GM21390 (cell line): ENCODE measurements around the gene KMT2C.

ENCODE experiments used
- ATAC-seq: cut with Tn5 transposase; IDR thresholded peaks from one replicate; pipeline ENCODE4 v1.9.1; 2021; ENCODE audit not compliant: unreplicated experiment

The KMT2C gene

GRCh38 chr7:152148706-152149105 lies 287.1 kb downstream of the KMT2C start:
- no peak for ATAC-seq

GRCh38 chr7:152145853-152146466 lies 289.8 kb downstream of the KMT2C start:
- no peak for ATAC-seq

- no peak for ATAC-seq
Measured at GRCh38 chr7:152144557-152145245, 291.1 kb downstream of the KMT2C start.

DNA sequence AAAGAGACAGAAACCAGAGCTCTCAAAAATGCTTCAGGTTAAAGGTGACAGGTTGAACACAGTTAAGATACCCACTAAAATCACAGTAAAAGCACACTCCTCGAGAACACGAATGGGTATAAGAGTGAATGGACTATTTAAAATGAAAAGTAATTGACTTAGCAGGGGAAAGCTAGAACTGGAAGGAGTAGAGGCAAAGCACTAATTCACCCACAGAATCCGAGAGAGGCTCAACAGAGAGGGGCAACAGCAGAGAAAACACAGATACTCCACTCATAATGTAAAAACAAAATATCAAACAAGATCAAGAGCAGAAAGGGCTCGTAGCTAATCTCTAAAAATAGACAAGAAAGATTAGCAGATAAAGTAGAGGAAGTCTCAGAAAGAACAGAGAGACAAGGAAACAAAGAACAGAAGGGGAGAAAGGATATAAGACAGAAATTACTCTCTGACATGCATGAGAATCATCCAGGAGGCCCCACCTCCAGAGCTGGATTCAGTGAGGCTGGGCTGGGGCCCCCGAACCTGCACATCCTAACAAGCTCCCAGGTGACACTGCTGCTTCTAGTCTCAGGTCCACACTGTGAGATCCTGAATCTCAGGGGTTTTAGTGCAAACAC lies 292.7 kb downstream of the KMT2C start:
- ATAC-seq: no peak

GRCh38 chr7:152140560-152140959 lies 295.2 kb downstream of the KMT2C start:
- ATAC-seq: no peak

DNA sequence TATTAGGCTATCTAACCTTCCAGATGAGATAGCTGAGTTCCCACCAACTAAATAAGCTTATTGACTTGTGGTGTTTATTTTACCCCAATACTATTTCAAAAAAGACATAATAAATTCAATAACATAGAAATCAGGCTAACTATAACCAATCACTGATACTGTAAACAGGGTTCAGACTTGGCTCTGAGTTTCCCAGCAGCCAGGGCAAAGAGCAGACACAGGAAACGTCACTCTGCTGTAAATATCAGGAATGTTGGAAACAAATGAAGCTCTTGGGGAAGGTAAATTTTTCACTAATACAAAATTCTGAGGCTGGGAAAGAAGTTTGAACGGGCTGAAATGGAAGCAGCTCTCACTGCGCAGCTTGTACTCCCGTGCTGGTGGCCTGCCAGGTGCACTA lies 295.7 kb downstream of the KMT2C start:
- ATAC-seq: no peak

GRCh38 chr7:152137476-152138025 lies 298.3 kb downstream of the KMT2C start:
- ATAC-seq: no peak

- no peak for ATAC-seq
Measured at GRCh38 chr7:152136686-152137085, 299.1 kb downstream of the KMT2C start.

DNA sequence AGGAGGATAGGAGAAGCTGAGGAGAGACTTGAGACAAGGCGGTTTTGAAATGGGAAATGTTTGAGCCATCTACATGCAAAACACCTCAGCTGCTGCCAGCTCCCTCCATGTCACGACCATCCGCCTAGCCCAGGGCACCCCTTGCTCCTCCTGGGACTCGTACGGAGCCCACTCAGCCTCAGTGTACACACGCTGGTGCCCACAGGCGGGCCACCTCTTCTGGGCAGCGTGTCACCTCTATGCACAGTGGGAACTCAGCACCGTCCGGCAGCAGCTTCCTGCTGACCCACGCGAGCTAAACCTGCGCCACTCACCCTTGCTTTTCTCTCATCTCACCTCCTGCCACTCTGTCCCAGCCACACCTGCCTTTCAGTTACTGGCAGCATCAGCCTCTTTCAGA lies 302.0 kb downstream of the KMT2C start:
- no peak for ATAC-seq

- ATAC-seq: no peak
Measured at GRCh38 chr7:152132812-152133211, 303.0 kb downstream of the KMT2C start.

- no peak for ATAC-seq
Measured at GRCh38 chr7:152131981-152132494, 303.8 kb downstream of the KMT2C start.

DNA sequence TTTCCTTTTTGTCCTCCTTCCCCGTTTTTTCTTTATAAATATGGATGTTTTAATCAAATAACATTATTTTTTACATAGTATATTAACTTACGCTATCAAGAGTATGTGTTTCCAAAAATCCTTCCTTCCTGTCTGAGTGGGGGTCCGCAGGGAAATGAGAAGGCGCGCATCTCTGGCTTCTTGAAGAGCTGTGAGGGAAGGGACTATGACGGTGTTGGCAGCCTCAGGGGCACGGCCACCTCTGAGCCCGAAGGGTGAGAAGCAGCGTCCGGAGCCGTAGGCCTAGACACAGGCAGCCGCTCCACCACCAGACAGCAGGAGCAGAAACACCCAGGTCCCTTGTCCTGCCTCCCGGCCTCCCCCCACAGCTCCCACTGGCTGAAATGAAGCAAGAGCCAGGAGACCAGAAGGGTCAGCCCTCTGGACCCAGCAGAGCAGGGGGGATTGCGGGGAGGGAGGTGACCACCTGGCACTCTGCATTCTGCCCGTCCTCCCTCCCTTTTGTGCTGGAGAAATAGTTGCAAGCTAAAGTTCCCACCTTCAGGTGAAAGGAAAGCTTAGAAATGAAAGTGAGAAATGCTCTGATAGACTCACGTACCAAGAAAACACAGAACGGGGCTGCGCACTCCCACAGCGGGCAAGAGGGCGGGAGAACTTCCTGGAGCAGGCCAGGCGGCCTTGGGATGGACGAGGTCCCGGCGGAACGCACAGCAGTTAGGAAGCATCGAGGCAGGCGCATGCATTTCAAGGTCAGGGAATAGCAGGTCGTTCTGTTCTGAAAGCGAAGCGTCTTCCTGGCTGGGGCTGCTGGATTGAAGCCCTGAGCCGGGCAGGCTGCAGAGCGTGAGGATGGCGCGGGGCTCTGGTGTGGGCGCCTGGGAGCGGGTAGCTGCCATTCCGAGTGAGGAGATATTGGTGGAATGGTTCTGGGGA lies 304.9 kb downstream of the KMT2C start:
- no peak for ATAC-seq

GRCh38 chr7:152129682-152130081 lies 306.1 kb downstream of the KMT2C start:
- no peak for ATAC-seq

DNA sequence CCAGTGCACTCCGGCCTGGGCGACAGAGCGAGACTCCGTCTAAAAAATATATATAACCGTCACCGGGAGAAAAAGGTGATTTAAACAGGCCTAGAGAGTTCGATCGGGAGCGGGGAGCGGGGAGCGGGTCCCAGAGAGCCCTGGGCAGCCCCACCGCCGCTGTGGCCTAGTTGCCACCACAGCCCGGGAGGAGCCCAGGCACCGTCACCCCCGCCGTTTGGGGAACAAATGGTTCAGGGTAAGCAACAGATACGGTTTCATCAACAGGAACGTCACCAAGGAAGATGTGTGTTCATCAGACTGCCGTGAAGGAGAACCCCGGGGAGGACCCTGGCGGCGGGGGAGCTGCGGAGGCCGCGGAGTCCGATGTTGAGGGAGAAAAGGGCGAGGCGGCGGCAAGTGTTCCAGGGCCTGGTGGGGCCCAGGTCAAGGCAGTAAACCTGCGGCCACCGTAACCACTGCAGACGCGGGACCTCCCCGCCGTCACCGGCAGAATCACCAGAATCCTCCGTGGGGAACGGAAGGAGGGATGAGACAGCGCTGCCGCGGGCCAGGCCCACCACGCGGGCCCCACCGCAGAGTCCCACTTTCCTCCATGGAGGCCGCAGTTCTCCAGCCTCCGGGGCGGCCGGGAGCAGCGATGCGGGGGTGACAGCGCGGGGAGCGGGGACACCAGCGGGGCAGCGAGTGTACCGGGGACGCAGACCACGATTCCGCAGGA lies 306.9 kb downstream of the KMT2C start:
- no peak for ATAC-seq

DNA sequence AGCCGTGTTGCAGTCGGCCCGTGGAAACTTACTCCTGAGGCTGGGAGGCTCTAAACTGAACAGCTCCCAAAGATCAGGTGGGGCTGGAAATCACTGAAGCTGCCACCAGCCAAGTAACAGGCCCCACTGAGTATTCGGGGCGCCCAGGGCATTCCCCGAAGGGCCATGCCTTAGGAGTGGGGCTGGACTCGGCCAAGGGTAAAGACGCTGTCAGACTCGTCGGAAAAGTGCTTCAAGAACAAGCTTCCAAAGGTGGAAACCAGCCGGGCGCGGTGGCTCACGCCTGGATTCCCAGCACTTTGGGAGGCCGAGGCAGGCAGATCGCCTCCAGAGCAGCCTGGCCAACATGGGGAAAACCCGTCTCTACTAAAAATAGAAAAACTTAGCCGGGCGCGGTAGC lies 307.6 kb downstream of the KMT2C start:
- no peak for ATAC-seq

DNA sequence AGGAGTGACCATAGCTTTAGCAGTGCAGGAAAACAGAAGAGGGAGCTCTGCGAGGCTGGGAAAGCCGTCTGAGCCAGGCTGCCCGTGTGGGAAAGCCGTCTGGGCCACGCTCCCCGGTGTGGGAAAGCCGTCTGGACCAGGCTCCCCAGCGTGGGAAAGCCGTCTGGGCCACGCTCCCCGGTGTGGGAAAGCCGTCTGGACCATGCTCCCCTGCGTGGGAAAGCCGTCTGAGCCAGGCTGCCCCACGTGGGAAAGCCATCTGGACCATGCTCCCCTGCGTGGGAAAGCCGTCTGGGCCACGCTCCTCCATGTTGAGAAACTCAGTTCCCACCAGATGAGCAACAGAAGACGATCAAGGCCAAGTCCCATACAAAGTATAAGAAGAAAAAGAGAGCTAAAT lies 308.6 kb downstream of the KMT2C start:
- no peak for ATAC-seq

- no peak for ATAC-seq
Measured at GRCh38 chr7:152126741-152127140, 309.1 kb downstream of the KMT2C start.

DNA sequence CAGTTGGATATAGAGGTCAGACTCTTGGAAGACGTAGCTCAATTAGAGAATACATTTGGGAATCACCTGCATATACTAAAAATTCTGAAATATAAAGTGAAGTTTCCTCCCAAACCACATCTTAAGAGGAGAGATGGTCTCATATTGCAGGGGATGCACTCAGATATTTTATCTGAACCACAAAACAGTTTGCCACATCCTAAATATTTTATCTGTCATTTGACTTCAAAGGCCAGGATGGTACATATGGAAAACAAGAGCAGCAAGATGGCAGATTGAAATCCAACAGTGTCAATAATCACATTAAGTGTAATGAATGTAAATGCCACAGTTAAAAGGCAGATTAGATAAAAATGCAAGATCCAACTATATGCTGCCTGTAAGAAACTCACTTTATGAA lies 313.3 kb downstream of the KMT2C start:
- no peak for ATAC-seq

DNA sequence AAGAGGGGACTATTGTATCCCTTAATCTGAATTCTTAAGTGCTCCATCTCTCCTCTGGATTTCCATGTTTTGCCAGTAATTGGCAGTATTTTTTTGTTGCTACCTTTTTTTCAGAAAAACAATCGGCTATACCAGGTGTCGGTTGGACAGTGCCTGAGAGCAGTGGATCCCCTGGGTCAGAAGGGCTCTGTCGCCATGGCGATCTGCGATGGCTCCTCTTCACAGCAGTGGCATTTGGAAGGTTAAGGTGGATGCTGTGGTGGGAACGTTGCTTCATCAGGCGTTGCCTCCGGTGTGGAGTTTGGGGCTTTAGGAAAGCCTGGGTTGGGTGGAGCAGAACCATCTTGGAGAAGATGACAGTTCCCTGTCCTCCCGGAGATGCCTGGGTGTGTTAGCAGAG lies 314.4 kb downstream of the KMT2C start:
- ATAC-seq: no peak

GRCh38 chr7:152120776-152121175 lies 315.0 kb downstream of the KMT2C start:
- ATAC-seq: no peak
